Ishikawa (cell line): ENCODE measurements around the gene RAP1GAP.

ENCODE experiments used
- CEBPB ChIP-seq: IDR thresholded peaks from 2 replicates; pipeline ENCODE4 v1.6.1; 2012
- CREB1 ChIP-seq: IDR thresholded peaks from 2 replicates; pipeline ENCODE4 v1.6.1; 2012; ENCODE audit warnings: low read depth
- EP300 ChIP-seq: IDR thresholded peaks from 2 replicates; pipeline ENCODE4 v1.6.1; 2012; ENCODE audit warnings: borderline replicate concordance

DNA sequence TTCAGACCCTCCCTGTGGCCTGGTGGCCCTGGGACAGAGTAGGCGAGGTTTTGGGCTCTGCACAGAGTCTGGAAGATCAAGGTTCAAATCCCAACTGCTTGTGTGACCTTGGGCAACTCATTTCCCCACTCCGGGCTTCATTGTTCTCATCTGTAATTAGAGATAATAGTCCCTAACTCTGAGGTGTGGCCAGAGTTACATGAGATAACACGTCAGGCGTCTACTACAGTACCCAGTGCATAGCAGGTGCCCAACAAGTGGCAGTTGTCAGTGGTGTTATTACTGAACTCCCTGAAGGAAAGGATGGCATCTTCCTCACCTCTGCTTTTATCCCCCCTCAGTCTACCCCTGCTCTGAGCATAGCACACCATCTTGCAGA is 20.8 kb downstream of the RAP1GAP start:
- TF ChIP-seq CEBPB (no peak), EP300 (no peak), CREB1 (no peak)
